HepG2 (cell line): ENCODE results near the gene GFRA3. TPM values are rescaled to one million over a fixed set of nuclear protein-coding genes. Genes with fewer than 3 reads are reported as not detected.

Experiments
- AHDC1 ChIP-seq: sonication (generic); formaldehyde crosslinking; IDR thresholded peaks from 2 replicates; pipeline ENCODE4 v1.5.1; 2020; ENCODE audit warnings: mild to moderate bottlenecking, missing genetic modification reagents, borderline replicate concordance
- FOXC1 ChIP-seq: sonication (generic); formaldehyde crosslinking; IDR thresholded peaks from 2 replicates; pipeline ENCODE4 v1.8.0; 2022; ENCODE audit warnings: mild to moderate bottlenecking, missing genetic modification reagents, borderline replicate concordance
- GATA4 ChIP-seq: sonication (generic); IDR thresholded peaks from 2 replicates; pipeline ENCODE4 v1.6.1; 2016; ENCODE audit warnings: antibody characterized with exemption, low read depth, borderline replicate concordance
- HOMEZ ChIP-seq: IDR thresholded peaks from 2 replicates; pipeline ENCODE4 v1.6.1; 2016; ENCODE audit warnings: low read depth
- KMT2A ChIP-seq: sonication (generic); formaldehyde crosslinking; IDR thresholded peaks from 2 replicates; pipeline ENCODE4 v1.4.0; 2020; ENCODE audit warnings: missing genetic modification reagents
- MAZ ChIP-seq, 2 experiments: sonication (generic) in 1 of 2; formaldehyde crosslinking in 1 of 2; IDR thresholded peaks; 2 replicates each; pipeline versions ENCODE4 v1.5.0 to v1.6.1; 2012 to 2020; ENCODE audit warnings: low read depth in 2 of 2, mild to moderate bottlenecking in 2 of 2, borderline replicate concordance in 1 of 2, improper control_type of control experiment in 1 of 2, low read length in 1 of 2, missing genetic modification reagents in 1 of 2, moderate library complexity in 1 of 2
- NFE2 ChIP-seq: sonication (generic); formaldehyde crosslinking; IDR thresholded peaks from 2 replicates; pipeline ENCODE4 v1.4.0; 2020; ENCODE audit warnings: missing genetic modification reagents
- ZNF160 ChIP-seq: sonication (generic); formaldehyde crosslinking; IDR thresholded peaks from 2 replicates; pipeline ENCODE4 v1.8.0; 2022; ENCODE audit warnings: mild to moderate bottlenecking, inconsistent platforms, missing genetic modification reagents
- ZNF17 ChIP-seq: sonication (generic); formaldehyde crosslinking; IDR thresholded peaks from 2 replicates; pipeline ENCODE4 v1.5.0; 2020; ENCODE audit warnings: mild to moderate bottlenecking, missing genetic modification reagents
- ZNF331 ChIP-seq: sonication (generic); formaldehyde crosslinking; IDR thresholded peaks from 2 replicates; pipeline ENCODE4 v1.4.0; 2020; ENCODE audit warnings: missing genetic modification reagents
- ZNF501 ChIP-seq: sonication (generic); formaldehyde crosslinking; IDR thresholded peaks from 2 replicates; pipeline ENCODE4 v1.5.1; 2020; ENCODE audit warnings: mild to moderate bottlenecking, moderate library complexity, missing genetic modification reagents
- ZNF563 ChIP-seq: sonication (generic); formaldehyde crosslinking; IDR thresholded peaks from 2 replicates; pipeline ENCODE4 v1.8.0; 2022; ENCODE audit warnings: mild to moderate bottlenecking, moderate library complexity, missing genetic modification reagents
- ZNF660 ChIP-seq: sonication (generic); formaldehyde crosslinking; IDR thresholded peaks from 2 replicates; pipeline ENCODE4 v1.5.1; 2020; ENCODE audit warnings: mild to moderate bottlenecking, low read depth, missing genetic modification reagents, borderline replicate concordance
- ZNF7 ChIP-seq: IDR thresholded peaks from 2 replicates; pipeline ENCODE4 v1.6.1; 2016; ENCODE audit warnings: missing biosample characterization, missing genetic modification reagents
- ZNF777 ChIP-seq: sonication (generic); formaldehyde crosslinking; IDR thresholded peaks from 2 replicates; pipeline ENCODE4 v1.4.0; 2020; ENCODE audit warnings: missing genetic modification reagents
- ZNF839 ChIP-seq: sonication (generic); formaldehyde crosslinking; IDR thresholded peaks from 2 replicates; pipeline ENCODE4 v1.4.0; 2020; ENCODE audit warnings: missing genetic modification reagents, mild to moderate bottlenecking, borderline replicate concordance
- polyA plus RNA-seq, 8 experiments: library from polyadenylated mRNA; depleted of rRNA in 3 of 8; stranded (reverse) in 7 of 8; unstranded in 1 of 8; fragments of >200 nt; fragmentation: Illumina TruSeq in 4 of 8; extraction: Trizol in 4 of 8; gene quantifications; 2 replicates each; pipeline versions ENCODE4 v1.2.1 to v1.2.3, GENCODE V29; 2011 to 2016; ENCODE audit warnings: low read depth in 4 of 8, missing spikeins in 1 of 8, mixed read lengths in 1 of 8; ENCODE audit not compliant: insufficient read depth in 1 of 8
- total RNA-seq, 5 experiments: library from RNA; depleted of rRNA; stranded (reverse); fragments of >200 nt; fragmentation: Illumina TruSeq; extraction: Trizol; gene quantifications; 2 replicates each; pipeline ENCODE4 v1.2.3, GENCODE V29; 2016; ENCODE audit warnings: low read depth in 1 of 5
- TF ChIP-seq, protein P1 (sequence below): IDR thresholded peaks from 2 replicates; pipeline ENCODE4 v1.6.1; 2016; ENCODE audit warnings: missing genetic modification reagents, missing compliant biosample characterization

The GFRA3 gene
- total and polyA plus RNA-seq, 2 of the 13 experiments (the other 11 are each of a cell fraction or from before 2014, with no cell fraction given): 0.27 to 0.30 TPM

- TF ChIP-seq AHDC1 (no peak; the same call in 1 of the 2 replicates), ZNF839 (CRISPR knock-in tag) (peak; percentile 44; the same call in 1 of the 2 replicates), KMT2A (CRISPR knock-in tag) (peak; percentile 78), ZNF160 (CRISPR knock-in tag) (no peak), FOXC1 (CRISPR knock-in tag) (no peak; the same call in 1 of the 2 replicates), GATA4 (no peak), NFE2 (CRISPR knock-in tag) (no peak), ZNF501 (CRISPR knock-in tag) (peak; percentile 74), ZNF17 (CRISPR knock-in tag) (no peak), ZNF660 (CRISPR knock-in tag) (no peak), ZNF331 (CRISPR knock-in tag) (no peak), MAZ (IDR thresholded peaks at IDR 0.05; ENCODE audit: borderline replicate concordance, low read depth, low read length) (peak; percentile 57; the same call in 1 of the 2 replicates), MAZ (CRISPR knock-in tag; IDR thresholded peaks at IDR 0.05; ENCODE audit: low read depth) (peak; percentile 51; the same call in 1 of the 2 replicates), HOMEZ (CRISPR knock-in tag) (peak; percentile 58; the same call in 1 of the 2 replicates), ZNF563 (CRISPR knock-in tag) (no peak), ZNF7 (no peak), ZNF777 (CRISPR knock-in tag) (peak; percentile 18; the same call in 1 of the 2 replicates)
- TF ChIP-seq, protein P1, sequence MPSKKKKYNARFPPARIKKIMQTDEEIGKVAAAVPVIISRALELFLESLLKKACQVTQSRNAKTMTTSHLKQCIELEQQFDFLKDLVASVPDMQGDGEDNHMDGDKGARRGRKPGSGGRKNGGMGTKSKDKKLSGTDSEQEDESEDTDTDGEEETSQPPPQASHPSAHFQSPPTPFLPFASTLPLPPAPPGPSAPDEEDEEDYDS: peak; percentile 71
Observed at GRCh38 chr5:138213161-138214029, 61.0 kb downstream of the GFRA3 start, which contains the start of gene CDC23 (continued).
